Suprapubic skin (tissue), 4 donors: Measurements from ENCODE around the gene FNDC1.

Experiments
- EP300 ChIP-seq: sonication (generic); formaldehyde crosslinking; IDR thresholded peaks from one replicate; pipeline ENCODE4 v1.6.1; 2017; ENCODE audit warnings: antibody characterized with exemption
- POLR2A ChIP-seq, 2 donors: fragments of 450-650 bp; IDR thresholded peaks; one replicate each; pipeline ENCODE4 v1.6.1; 2017; ENCODE audit warnings: antibody characterized with exemption in 2 of 2, mild to moderate bottlenecking in 2 of 2, moderate library complexity in 2 of 2
- POLR2AphosphoS5 ChIP-seq, 3 donors: sonication (generic); formaldehyde crosslinking; IDR thresholded peaks; one replicate each; pipeline ENCODE4 v1.6.1; 2017; ENCODE audit warnings: antibody characterized with exemption in 3 of 3
- TF ChIP-seq, protein P1 (sequence below), 2 donors: fragments of 200-600 bp in 1 of 2; fragments of 450-650 bp in 1 of 2; sonication (generic) in 1 of 2; IDR thresholded peaks; one replicate each; pipeline ENCODE4 v1.5.1; 2016 to 2019; ENCODE audit warnings: antibody characterized with exemption in 2 of 2, mild to moderate bottlenecking in 1 of 2, moderate library complexity in 1 of 2

DNA sequence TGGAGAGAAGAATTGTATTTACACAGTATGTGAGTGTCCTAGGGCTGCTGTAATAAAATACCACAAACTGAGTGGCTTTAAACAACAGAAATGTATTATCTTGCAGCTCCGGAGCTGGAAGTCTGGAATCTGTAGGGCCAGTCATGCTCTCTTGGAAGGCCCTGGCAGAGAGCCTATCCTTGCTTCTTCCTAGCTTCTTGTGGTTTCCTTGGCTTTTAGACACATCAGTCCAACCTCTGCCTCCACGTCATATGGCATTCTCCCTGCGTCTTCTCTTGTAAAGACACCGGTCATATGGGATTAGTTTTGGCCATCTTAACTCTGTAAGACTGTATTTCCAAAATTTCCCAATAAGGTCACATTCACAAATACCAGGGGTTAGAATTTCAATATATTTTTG, 10.8 kb downstream of the FNDC1 start:
- TF ChIP-seq, protein P1, sequence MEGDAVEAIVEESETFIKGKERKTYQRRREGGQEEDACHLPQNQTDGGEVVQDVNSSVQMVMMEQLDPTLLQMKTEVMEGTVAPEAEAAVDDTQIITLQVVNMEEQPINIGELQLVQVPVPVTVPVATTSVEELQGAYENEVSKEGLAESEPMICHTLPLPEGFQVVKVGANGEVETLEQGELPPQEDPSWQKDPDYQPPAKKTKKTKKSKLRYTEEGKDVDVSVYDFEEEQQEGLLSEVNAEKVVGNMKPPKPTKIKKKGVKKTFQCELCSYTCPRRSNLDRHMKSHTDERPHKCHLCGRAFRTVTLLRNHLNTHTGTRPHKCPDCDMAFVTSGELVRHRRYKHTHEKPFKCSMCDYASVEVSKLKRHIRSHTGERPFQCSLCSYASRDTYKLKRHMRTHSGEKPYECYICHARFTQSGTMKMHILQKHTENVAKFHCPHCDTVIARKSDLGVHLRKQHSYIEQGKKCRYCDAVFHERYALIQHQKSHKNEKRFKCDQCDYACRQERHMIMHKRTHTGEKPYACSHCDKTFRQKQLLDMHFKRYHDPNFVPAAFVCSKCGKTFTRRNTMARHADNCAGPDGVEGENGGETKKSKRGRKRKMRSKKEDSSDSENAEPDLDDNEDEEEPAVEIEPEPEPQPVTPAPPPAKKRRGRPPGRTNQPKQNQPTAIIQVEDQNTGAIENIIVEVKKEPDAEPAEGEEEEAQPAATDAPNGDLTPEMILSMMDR (IDR thresholded peaks at IDR 0.05), result no peak
- TF ChIP-seq EP300 (no peak), POLR2A (IDR thresholded peaks at IDR 0.05) (no peak), POLR2AphosphoS5 (IDR thresholded peaks at IDR 0.05) (no peak)
